Mesenchymal stem cell (in vitro differentiated cells and primary cell): ENCODE results near the gene ARHGAP6.

Experiments
- DNase-seq: peaks from one replicate; pipeline ENCODE4 v3.0.0-alpha.2; 2013
- H2AFZ ChIP-seq: one replicate; pipeline ENCODE4 v1.6.1; 2013; ENCODE audit warnings: low read depth, mild to moderate bottlenecking, control low read depth, inconsistent platforms, low read length, moderate library complexity
- H2AK5ac ChIP-seq: 2 replicates; pipeline ENCODE4 v1.6.1; 2013; ENCODE audit warnings: low read length, moderate library complexity, mild to moderate bottlenecking, inconsistent platforms; ENCODE audit not compliant: severe bottlenecking
- H2BK120ac ChIP-seq: one replicate; pipeline ENCODE4 v1.6.1; 2013; ENCODE audit warnings: low read depth, mild to moderate bottlenecking, inconsistent platforms, low read length, moderate library complexity
- H2BK12ac ChIP-seq, 2 experiments: one replicate each; pipeline ENCODE4 v1.6.1; 2013; ENCODE audit warnings: inconsistent platforms in 2 of 2, low read length in 2 of 2, mild to moderate bottlenecking in 2 of 2, moderate library complexity in 2 of 2, control low read depth in 1 of 2
- H2BK15ac ChIP-seq: one replicate; pipeline ENCODE4 v1.6.1; 2013; ENCODE audit warnings: mild to moderate bottlenecking, low read depth, inconsistent platforms; ENCODE audit not compliant: poor library complexity, severe bottlenecking
- H2BK5ac ChIP-seq: 2 replicates; pipeline ENCODE4 v1.6.1; 2013; ENCODE audit warnings: low read depth, mild to moderate bottlenecking, low read length, control low read depth, inconsistent platforms; ENCODE audit not compliant: poor library complexity, severe bottlenecking
- H3K14ac ChIP-seq, 2 experiments: one replicate each; pipeline ENCODE4 v1.6.1; 2013; ENCODE audit warnings: inconsistent platforms in 2 of 2, low read length in 2 of 2, control low read depth in 1 of 2, mild to moderate bottlenecking in 1 of 2, moderate library complexity in 1 of 2
- H3K18ac ChIP-seq, 2 experiments: one replicate each; pipeline ENCODE4 v1.6.1; 2013; ENCODE audit warnings: inconsistent platforms in 2 of 2, low read length in 2 of 2, control low read depth in 1 of 2, low read depth in 1 of 2, mild to moderate bottlenecking in 1 of 2
- H3K23ac ChIP-seq, 2 experiments: one replicate each; pipeline ENCODE4 v1.6.1; 2013; ENCODE audit warnings: inconsistent platforms in 2 of 2, low read length in 2 of 2, mild to moderate bottlenecking in 2 of 2, moderate library complexity in 2 of 2, control low read depth in 1 of 2
- H3K27ac ChIP-seq: 2 replicates; pipeline ENCODE4 v1.5.1; 2013; ENCODE audit warnings: mild to moderate bottlenecking, moderate library complexity, low read length, control low read depth, inconsistent platforms; ENCODE audit not compliant: poor library complexity, severe bottlenecking
- H3K27me3 ChIP-seq, 2 experiments: 2 replicates each; pipeline versions ENCODE4 v1.6.1 to v1.7.0; 2013; ENCODE audit warnings: low read length in 2 of 2, mild to moderate bottlenecking in 2 of 2, moderate library complexity in 2 of 2, control low read depth in 1 of 2, inconsistent platforms in 1 of 2; ENCODE audit not compliant: control insufficient read depth in 1 of 2, insufficient read depth in 1 of 2
- H3K36me3 ChIP-seq, 2 experiments: 2 replicates each; pipeline versions ENCODE4 v1.6.1 to v1.7.0; 2013; ENCODE audit warnings: low read length in 2 of 2, control low read depth in 1 of 2, inconsistent platforms in 1 of 2, low read depth in 1 of 2, mild to moderate bottlenecking in 1 of 2; ENCODE audit not compliant: insufficient read depth in 2 of 2, control insufficient read depth in 1 of 2
- H3K4ac ChIP-seq, 2 experiments: one replicate each; pipeline ENCODE4 v1.6.1; 2013; ENCODE audit warnings: inconsistent platforms in 2 of 2, low read length in 2 of 2, mild to moderate bottlenecking in 2 of 2, moderate library complexity in 2 of 2, control low read depth in 1 of 2, low read depth in 1 of 2
- H3K4me1 ChIP-seq: 2 replicates; pipeline ENCODE4 v1.6.1; 2013; ENCODE audit warnings: low read depth, low read length, control low read depth; ENCODE audit not compliant: control insufficient read depth, insufficient read depth
- H3K4me2 ChIP-seq: 2 replicates; pipeline ENCODE4 v1.6.1; 2013; ENCODE audit warnings: low read length, mild to moderate bottlenecking, inconsistent platforms; ENCODE audit not compliant: poor library complexity, severe bottlenecking
- H3K4me3 ChIP-seq, 2 experiments: 2 replicates each; pipeline versions ENCODE4 v1.5.1 to v1.7.0; 2013; ENCODE audit warnings: low read length in 2 of 2, mild to moderate bottlenecking in 2 of 2, control low read depth in 1 of 2, low read depth in 1 of 2; ENCODE audit not compliant: insufficient read depth in 1 of 2
- H3K79me1 ChIP-seq: replicated peaks from 2 replicates; pipeline ENCODE4 v1.6.1; 2013; ENCODE audit warnings: mild to moderate bottlenecking, control low read depth, low read length, inconsistent platforms; ENCODE audit not compliant: poor library complexity, severe bottlenecking
- H3K9ac ChIP-seq: 2 replicates; pipeline ENCODE4 v1.7.0; 2013; ENCODE audit warnings: mild to moderate bottlenecking, low read length, moderate library complexity
- H3K9me3 ChIP-seq: 2 replicates; pipeline ENCODE4 v1.7.0; 2013; ENCODE audit warnings: mild to moderate bottlenecking, low read length; ENCODE audit not compliant: control insufficient read depth
- H4K8ac ChIP-seq: one replicate; pipeline ENCODE4 v1.6.1; 2013; ENCODE audit warnings: inconsistent platforms, mild to moderate bottlenecking, low read length, moderate library complexity
- H4K91ac ChIP-seq: one replicate; pipeline ENCODE4 v1.6.1; 2013; ENCODE audit warnings: mild to moderate bottlenecking, low read length, inconsistent platforms
- WGBS: methylation state at CpG from one replicate; pipeline ENCODE4 v1.1.7; 2013; ENCODE audit warnings: mixed read lengths; 5-methylcytosine and 5-hydroxymethylcytosine counted together

ARHGAP6 gene

GRCh38 chrX:11103751-11104150 lies 562.0 kb downstream of the ARHGAP6 start:
- no peak overlapping the region for H2AK5ac ChIP-seq
- WGBS, result no CpG with 5 or more reads among the region's 2 CpGs
- no peak overlapping the region for H3K4me3 ChIP-seq
- no peaks in the 10 kb centered on the region for H3K4me1 ChIP-seq
- no peak overlapping the region for H2BK5ac ChIP-seq
- H3K23ac ChIP-seq, result no peak overlapping the region
- no peak overlapping the region for H3K18ac ChIP-seq
- no peak overlapping the region for H2BK120ac ChIP-seq
- no peaks in the 10 kb centered on the region for H3K79me1 ChIP-seq
- no peak overlapping the region for H3K14ac ChIP-seq
- no peak overlapping the region for H3K9ac ChIP-seq
- H3K4me2 ChIP-seq, result no peak overlapping the region
- no peak overlapping the region for H2BK15ac ChIP-seq
- H3K27ac ChIP-seq, result no peak overlapping the region
- no peaks in the 10 kb centered on the region for H3K36me3 ChIP-seq
- no peak overlapping the region for H4K91ac ChIP-seq
- no peaks in the 10 kb centered on the region for H3K9me3 ChIP-seq
- H2BK12ac ChIP-seq, result no peak overlapping the region
- no peak overlapping the region for H2AFZ ChIP-seq
- no peak overlapping the region for H3K4ac ChIP-seq
- H3K27me3 ChIP-seq, result no peaks in the 10 kb centered on the region
- DNase-seq, result no peak
- no peak overlapping the region for H4K8ac ChIP-seq

- H3K14ac ChIP-seq, result no peak overlapping the region
- H3K18ac ChIP-seq, result no peak overlapping the region
- H3K4me3 ChIP-seq, result no peak overlapping the region
- no peak overlapping the region for H3K23ac ChIP-seq
- H3K4me2 ChIP-seq, result no peak overlapping the region
- no peak overlapping the region for H3K9ac ChIP-seq
- peak; percentile 8 for DNase-seq
- H3K79me1 ChIP-seq, result no peaks in the 10 kb centered on the region
- H2AK5ac ChIP-seq, result no peak overlapping the region
- no peaks in the 10 kb centered on the region for H3K9me3 ChIP-seq
- no peak overlapping the region for H2BK15ac ChIP-seq
- H4K8ac ChIP-seq, result no peak overlapping the region
- no peak overlapping the region for H3K27ac ChIP-seq
- H4K91ac ChIP-seq, result no peak overlapping the region
- no peak overlapping the region for H2BK120ac ChIP-seq
- WGBS, result 80% methylated on average over 3 of the region's 3 CpGs
- no peaks in the 10 kb centered on the region for H3K36me3 ChIP-seq
- H3K4ac ChIP-seq, result no peak overlapping the region
- H2AFZ ChIP-seq, result no peak overlapping the region
- H3K4me1 ChIP-seq, result no peaks in the 10 kb centered on the region
- H2BK12ac ChIP-seq, result no peak overlapping the region
- H3K27me3 ChIP-seq, result no peaks in the 10 kb centered on the region
- H2BK5ac ChIP-seq, result no peak overlapping the region
Observed at GRCh38 chrX:11103006-11103405, 562.7 kb downstream of the ARHGAP6 start.

- Histone ChIP-seq H3K4me2 (peak overlapping the region; percentile 22), H2AK5ac (no peak overlapping the region), H2BK120ac (no peak overlapping the region), H3K27ac (peak overlapping the region; percentile 30), H3K79me1 (no peaks in the 10 kb centered on the region), H2AFZ (no peak overlapping the region), H4K91ac (no peak overlapping the region), H3K27me3 (no peaks in the 10 kb centered on the region), H3K4me3 (no peak overlapping the region), H3K36me3 (no peaks in the 10 kb centered on the region), H3K9ac (peak overlapping the region; percentile 71), H3K4me1 (no peaks in the 10 kb centered on the region), H3K23ac (no peak overlapping the region), H2BK15ac (no peak overlapping the region), H2BK12ac (no peak overlapping the region), H3K14ac (no peak overlapping the region), H3K9me3 (no peaks in the 10 kb centered on the region), H2BK5ac (no peak overlapping the region), H3K4ac (no peak overlapping the region), H3K18ac (no peak overlapping the region), H4K8ac (no peak overlapping the region)
- peak; percentile 75 for DNase-seq
- WGBS, result 36% methylated on average over 9 of the region's 10 CpGs
Observed at GRCh38 chrX:11100281-11101035, 565.3 kb downstream of the ARHGAP6 start.

- Histone ChIP-seq H4K8ac (no peak overlapping the region), H3K14ac (no peak overlapping the region), H2AK5ac (no peak overlapping the region), H3K4me1 (no peaks in the 10 kb centered on the region), H3K4me2 (no peak overlapping the region), H3K9me3 (no peaks in the 10 kb centered on the region), H3K27me3 (no peaks in the 10 kb centered on the region), H2AFZ (no peak overlapping the region), H3K4ac (no peak overlapping the region), H2BK15ac (no peak overlapping the region), H3K23ac (no peak overlapping the region), H4K91ac (no peak overlapping the region), H2BK120ac (no peak overlapping the region), H3K79me1 (no peaks in the 10 kb centered on the region), H2BK12ac (no peak overlapping the region), H3K4me3 (no peak overlapping the region), H3K36me3 (no peaks in the 10 kb centered on the region), H3K18ac (no peak overlapping the region), H2BK5ac (no peak overlapping the region), H3K27ac (no peak overlapping the region), H3K9ac (no peak overlapping the region)
- DNase-seq, result no peak
Observed at GRCh38 chrX:11099465-11099864, 566.3 kb downstream of the ARHGAP6 start.
